ENCODE data around the gene GPR35. TPM values are rescaled to one million over a fixed set of nuclear protein-coding genes. Genes with fewer than 3 reads are reported as not detected.

The GPR35 gene
- total RNA-seq, 1 donor from 2014 or later = 1.9 TPM

DNA sequence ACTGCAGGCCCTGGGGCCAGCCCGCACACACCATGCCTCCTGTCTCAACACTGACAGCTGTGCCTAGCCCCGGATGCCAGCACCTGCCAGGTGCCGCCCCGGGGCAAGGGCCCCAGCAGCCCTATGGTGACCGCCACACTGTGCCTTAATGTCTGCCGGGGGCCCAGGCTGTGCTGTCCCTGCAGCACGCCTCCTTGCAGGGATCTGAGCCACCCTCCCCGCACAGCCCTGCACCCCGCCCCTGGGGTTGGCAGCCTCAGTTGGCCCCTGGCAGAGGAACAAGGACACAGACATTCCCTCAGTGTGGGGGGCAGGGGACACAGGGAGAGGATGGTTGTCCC lies 47.2 kb upstream of the GPR35 start:
- Mint-ChIP-seq H3K36me3 (ENCODE audit: low read depth) (peaks cover 5% of the 10 kb centered on the region), H3K9me3 (ENCODE audit: low read depth) (no peaks in the 10 kb centered on the region), H3K27ac (ENCODE audit: unreplicated experiment) (no peak overlapping the region), H3K27me3 (ENCODE audit: low read depth) (no peaks in the 10 kb centered on the region), H3K4me1 (ENCODE audit: low read depth) (peaks cover 20% of the 10 kb centered on the region), H3K4me3 (ENCODE audit: unreplicated experiment) (no peak overlapping the region)
- no peak for DNase-seq (ENCODE audit: low spot score)
- TF ChIP-seq, protein P1, sequence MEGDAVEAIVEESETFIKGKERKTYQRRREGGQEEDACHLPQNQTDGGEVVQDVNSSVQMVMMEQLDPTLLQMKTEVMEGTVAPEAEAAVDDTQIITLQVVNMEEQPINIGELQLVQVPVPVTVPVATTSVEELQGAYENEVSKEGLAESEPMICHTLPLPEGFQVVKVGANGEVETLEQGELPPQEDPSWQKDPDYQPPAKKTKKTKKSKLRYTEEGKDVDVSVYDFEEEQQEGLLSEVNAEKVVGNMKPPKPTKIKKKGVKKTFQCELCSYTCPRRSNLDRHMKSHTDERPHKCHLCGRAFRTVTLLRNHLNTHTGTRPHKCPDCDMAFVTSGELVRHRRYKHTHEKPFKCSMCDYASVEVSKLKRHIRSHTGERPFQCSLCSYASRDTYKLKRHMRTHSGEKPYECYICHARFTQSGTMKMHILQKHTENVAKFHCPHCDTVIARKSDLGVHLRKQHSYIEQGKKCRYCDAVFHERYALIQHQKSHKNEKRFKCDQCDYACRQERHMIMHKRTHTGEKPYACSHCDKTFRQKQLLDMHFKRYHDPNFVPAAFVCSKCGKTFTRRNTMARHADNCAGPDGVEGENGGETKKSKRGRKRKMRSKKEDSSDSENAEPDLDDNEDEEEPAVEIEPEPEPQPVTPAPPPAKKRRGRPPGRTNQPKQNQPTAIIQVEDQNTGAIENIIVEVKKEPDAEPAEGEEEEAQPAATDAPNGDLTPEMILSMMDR (IDR thresholded peaks at IDR 0.05) = no peak

DNA sequence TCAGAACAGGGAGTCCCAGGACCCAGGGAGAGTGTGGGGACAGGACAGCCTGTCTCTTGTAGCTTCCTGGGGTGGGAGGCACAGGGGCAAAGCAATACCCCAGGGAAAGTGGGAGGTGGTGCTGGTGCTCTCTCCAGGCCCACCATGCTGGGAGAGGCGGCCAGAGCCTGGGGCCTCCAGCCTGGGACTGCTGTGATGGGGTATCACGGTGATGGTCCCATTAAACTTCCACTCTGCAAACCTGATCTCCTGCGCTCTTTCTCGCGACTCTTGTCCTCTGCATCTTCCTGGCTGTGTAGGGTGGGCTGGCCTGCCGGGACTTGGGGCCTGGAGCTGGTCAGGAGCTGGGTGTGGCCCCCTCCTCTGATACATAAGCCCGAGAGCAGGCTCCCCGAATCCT lies 46.8 kb upstream of the GPR35 start:
- TF ChIP-seq, protein P1 (IDR thresholded peaks at IDR 0.05) = no peak
- Mint-ChIP-seq H3K27me3 (ENCODE audit: low read depth) (no peaks in the 10 kb centered on the region), H3K27ac (ENCODE audit: unreplicated experiment) (no peak overlapping the region), H3K9me3 (ENCODE audit: low read depth) (no peaks in the 10 kb centered on the region), H3K4me1 (ENCODE audit: low read depth) (peaks cover 24% of the 10 kb centered on the region), H3K36me3 (ENCODE audit: low read depth) (peaks cover 5% of the 10 kb centered on the region), H3K4me3 (ENCODE audit: unreplicated experiment) (no peak overlapping the region)
- no peak for DNase-seq (ENCODE audit: low spot score)

DNA sequence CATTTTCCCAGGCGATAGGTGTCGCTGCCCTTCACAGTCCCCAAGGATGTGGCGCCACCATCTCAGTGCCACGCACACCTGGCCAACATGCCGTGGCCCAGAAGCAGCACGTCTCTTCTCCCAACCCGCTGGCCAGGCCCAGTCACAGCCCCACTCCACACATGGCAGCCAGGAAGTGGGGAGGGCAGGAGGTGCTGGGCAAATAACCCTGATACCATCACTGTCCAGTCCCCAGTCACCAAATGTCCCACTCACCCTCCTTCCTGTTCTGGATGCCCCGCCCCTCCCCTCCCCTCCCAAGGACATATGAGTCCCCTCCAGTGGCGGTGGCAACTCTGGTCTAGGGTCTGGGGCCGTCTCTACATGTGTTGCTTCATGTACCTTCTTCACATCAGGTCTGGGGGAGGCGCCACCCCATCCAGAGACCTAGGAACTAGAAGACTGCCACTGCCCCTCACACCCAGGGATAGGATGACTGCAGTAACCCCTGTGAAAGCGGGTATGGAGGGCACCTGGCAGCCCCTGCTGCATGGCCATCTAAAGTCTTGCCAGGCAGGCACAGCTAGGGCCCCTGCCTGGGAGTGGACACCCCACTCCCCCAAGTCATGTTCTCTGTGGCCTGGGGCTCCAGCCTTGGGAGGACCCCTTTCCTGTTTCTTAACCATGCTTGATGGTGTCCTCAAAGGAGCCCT lies 46.1 kb upstream of the GPR35 start:
- no peaks in the 10 kb centered on the region for H3K27me3 Mint-ChIP-seq (ENCODE audit: low read depth)

DNA sequence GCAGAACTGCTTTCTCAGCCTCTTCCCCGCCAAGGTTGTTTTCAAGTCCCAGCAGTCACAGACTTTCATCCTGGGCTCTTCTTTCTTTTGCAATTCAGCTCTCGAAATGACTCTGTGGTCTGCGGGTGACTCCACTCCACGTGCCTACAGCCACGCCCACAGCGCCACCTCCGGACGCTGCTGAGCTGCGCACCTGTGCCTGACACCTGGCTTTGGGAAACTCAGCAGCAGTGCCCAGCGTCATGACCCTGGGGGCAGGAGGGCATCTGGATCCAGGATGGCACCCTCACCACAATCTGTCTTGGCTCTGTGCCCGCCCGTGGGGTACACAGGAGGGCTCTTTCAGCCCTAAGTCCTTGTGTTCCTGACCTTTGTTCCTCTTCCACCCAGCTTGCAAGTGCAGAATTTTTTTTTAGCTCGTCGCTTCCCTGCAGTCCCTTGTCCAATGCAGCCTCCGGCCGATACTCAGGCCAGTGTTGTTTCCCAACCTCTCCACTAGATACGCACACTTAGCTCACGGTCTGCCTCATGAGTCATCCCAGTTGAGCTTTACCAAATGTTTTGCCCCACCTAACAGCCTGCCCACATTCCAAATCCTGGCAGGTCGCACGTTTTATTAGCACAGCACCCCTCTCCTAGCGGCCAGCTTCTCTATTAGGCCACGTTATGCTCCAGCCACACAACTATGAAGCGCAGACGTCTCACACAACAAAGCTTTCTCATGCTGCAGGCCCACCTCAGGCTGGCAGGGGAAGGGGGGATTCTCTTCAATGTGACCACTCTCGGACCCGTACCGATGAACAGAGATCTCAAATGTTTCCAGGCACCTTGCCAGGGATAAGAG lies 45.3 kb upstream of the GPR35 start:
- Mint-ChIP-seq H3K9me3 (ENCODE audit: low read depth) (no peaks in the 10 kb centered on the region), H3K27ac (ENCODE audit: unreplicated experiment) (peak overlapping the region; percentile 95), H3K36me3 (ENCODE audit: low read depth) (peaks cover 5% of the 10 kb centered on the region), H3K27me3 (ENCODE audit: low read depth) (no peaks in the 10 kb centered on the region), H3K4me1 (ENCODE audit: low read depth) (peaks cover 35% of the 10 kb centered on the region), H3K4me3 (ENCODE audit: unreplicated experiment) (no peak overlapping the region)
- no peak for DNase-seq (ENCODE audit: low spot score)
- TF ChIP-seq, protein P1 (IDR thresholded peaks at IDR 0.05) = peak; percentile 24

More for the DNA sequence above, 46.1 kb upstream of the GPR35 start:
- no peak for DNase-seq (ENCODE audit: low spot score)
- Mint-ChIP-seq H3K36me3 (ENCODE audit: low read depth) (peaks cover 5% of the 10 kb centered on the region), H3K27ac (ENCODE audit: unreplicated experiment) (peak overlapping the region; percentile 95), H3K4me3 (ENCODE audit: unreplicated experiment) (no peak overlapping the region), H3K9me3 (ENCODE audit: low read depth) (no peaks in the 10 kb centered on the region), H3K4me1 (ENCODE audit: low read depth) (peaks cover 28% of the 10 kb centered on the region)
- TF ChIP-seq, protein P1 (IDR thresholded peaks at IDR 0.05) = no peak

DNA sequence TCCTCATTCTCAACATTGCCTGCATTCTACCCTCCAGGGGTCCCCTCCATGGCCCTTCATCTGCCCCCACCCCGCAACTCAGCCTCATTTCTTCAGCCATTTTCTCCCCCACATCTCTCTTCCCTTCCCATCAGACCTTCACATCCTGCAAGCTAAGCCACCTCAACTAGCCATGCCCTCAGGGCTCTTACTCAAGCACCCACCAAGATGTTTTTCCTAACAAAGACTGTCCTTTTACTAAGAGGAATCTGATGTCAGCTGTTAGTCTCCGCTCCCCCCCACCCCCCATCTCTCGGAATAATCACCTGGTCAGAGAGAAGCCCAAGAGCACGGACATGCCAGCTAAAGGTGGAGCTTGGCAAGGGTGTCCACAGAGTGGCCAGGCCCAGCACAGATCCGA lies 43.5 kb upstream of the GPR35 start:
- H3K4me3 Mint-ChIP-seq (ENCODE audit: unreplicated experiment) = no peak overlapping the region
- H3K36me3 Mint-ChIP-seq (ENCODE audit: low read depth) = peaks cover 4% of the 10 kb centered on the region
- peaks cover 45% of the 10 kb centered on the region for H3K4me1 Mint-ChIP-seq (ENCODE audit: low read depth)
- H3K9me3 Mint-ChIP-seq (ENCODE audit: low read depth) = no peaks in the 10 kb centered on the region
- no peak overlapping the region for H3K27ac Mint-ChIP-seq (ENCODE audit: unreplicated experiment)
- TF ChIP-seq, protein P1 (IDR thresholded peaks at IDR 0.05) = no peak
- no peak for DNase-seq (ENCODE audit: low spot score)
- no peaks in the 10 kb centered on the region for H3K27me3 Mint-ChIP-seq (ENCODE audit: low read depth)
